Astrocyte (in vitro differentiated cells and primary cell): ENCODE measurements around the gene PEX14. TPM values are rescaled to one million over a fixed set of nuclear protein-coding genes. Genes with fewer than 3 reads are reported as not detected.

ENCODE experiments used
- DNase-seq: peaks from one replicate; pipeline ENCODE4 v3.0.0-alpha.2; 2010; ENCODE audit warnings: low read depth
- FAIRE-seq: peaks from 2 replicates; lab custom pipeline; 2011; peaks lifted over from hg19 to GRCh38; lab: Jason Lieb, UNC
- H2AFZ ChIP-seq: 2 replicates; pipeline ENCODE4 v1.6.0; 2012; ENCODE audit warnings: low read depth, low read length, inconsistent platforms
- H3K27ac ChIP-seq: 2 replicates; pipeline ENCODE4 v1.5.1; 2011; ENCODE audit warnings: low read depth, low read length, inconsistent platforms
- H3K27me3 ChIP-seq: 2 replicates; pipeline ENCODE4 v1.6.0; 2011; ENCODE audit warnings: low read length, inconsistent platforms; ENCODE audit not compliant: insufficient read depth
- H3K36me3 ChIP-seq: 2 replicates; pipeline ENCODE4 v1.5.1; 2011; ENCODE audit warnings: low read length, inconsistent platforms; ENCODE audit not compliant: insufficient read depth
- H3K4me1 ChIP-seq: 2 replicates; pipeline ENCODE4 v1.5.1; 2011; ENCODE audit warnings: low read length, inconsistent platforms; ENCODE audit not compliant: insufficient read depth
- H3K4me2 ChIP-seq: 2 replicates; pipeline ENCODE4 v1.6.0; 2012; ENCODE audit warnings: low read length, inconsistent platforms
- H3K4me3 ChIP-seq: 2 replicates; pipeline ENCODE4 v1.5.1; 2011; ENCODE audit warnings: low read depth, mild to moderate bottlenecking, low read length, inconsistent platforms; ENCODE audit not compliant: insufficient read depth
- H3K79me2 ChIP-seq: 2 replicates; pipeline ENCODE4 v1.6.0; 2012; ENCODE audit warnings: mild to moderate bottlenecking, low read length, inconsistent platforms; ENCODE audit not compliant: insufficient read depth
- H3K9ac ChIP-seq: 2 replicates; pipeline ENCODE4 v1.6.0; 2012; ENCODE audit warnings: mild to moderate bottlenecking, low read length, inconsistent platforms
- H3K9me3 ChIP-seq: 2 replicates; pipeline ENCODE4 v1.5.1; 2012; ENCODE audit warnings: low read depth, mild to moderate bottlenecking, low read length, inconsistent platforms; ENCODE audit not compliant: insufficient read depth
- H4K20me1 ChIP-seq: 2 replicates; pipeline ENCODE4 v1.6.0; 2012; ENCODE audit warnings: low read length, inconsistent platforms; ENCODE audit not compliant: insufficient read depth
- H3K27ac Mint-ChIP-seq: one replicate; pipeline ENCODE4 v1.8.0; 2021; ENCODE audit warnings: mild to moderate bottlenecking, mixed read lengths; ENCODE audit not compliant: unreplicated experiment
- H3K27me3 Mint-ChIP-seq: one replicate; pipeline ENCODE4 v1.8.0; 2021; ENCODE audit warnings: low read depth, mixed read lengths; ENCODE audit not compliant: unreplicated experiment
- H3K36me3 Mint-ChIP-seq: one replicate; pipeline ENCODE4 v1.8.0; 2021; ENCODE audit warnings: low read depth, mixed read lengths; ENCODE audit not compliant: unreplicated experiment
- H3K4me1 Mint-ChIP-seq: one replicate; pipeline ENCODE4 v1.8.0; 2021; ENCODE audit warnings: low read depth, mixed read lengths; ENCODE audit not compliant: unreplicated experiment
- H3K4me3 Mint-ChIP-seq: one replicate; pipeline ENCODE4 v1.8.0; 2021; ENCODE audit warnings: mild to moderate bottlenecking, moderate library complexity, mixed read lengths; ENCODE audit not compliant: unreplicated experiment
- H3K9me3 Mint-ChIP-seq: one replicate; pipeline ENCODE4 v1.8.0; 2021; ENCODE audit warnings: mild to moderate bottlenecking, mixed read lengths; ENCODE audit not compliant: unreplicated experiment
- CTCF ChIP-seq: IDR thresholded peaks from 2 replicates; pipeline ENCODE4 v1.5.1; 2011; ENCODE audit warnings: low read depth, mild to moderate bottlenecking, inconsistent platforms, low read length, moderate library complexity; ENCODE audit not compliant: insufficient read depth
- EZH2 ChIP-seq: IDR thresholded peaks from 2 replicates; pipeline ENCODE4 v1.6.1; 2012; ENCODE audit warnings: mild to moderate bottlenecking, low read length, inconsistent platforms; ENCODE audit not compliant: insufficient read depth
- total RNA-seq: library from RNA; stranded (reverse); gene quantifications from 2 replicates; pipeline ENCODE4 v1.2.1, GENCODE V29; 2021

The PEX14 gene
- total RNA-seq, 1 donor from 2014 or later, result 23.3 TPM

GRCh38 chr1:10622910-10623685 lies 148.3 kb downstream of the PEX14 start:
- DNase-seq (no peak), FAIRE-seq (no peak)
- Histone ChIP-seq H3K36me3 (no peaks in the 10 kb centered on the region), H2AFZ (no peak overlapping the region), H3K4me3 (no peak overlapping the region), H3K9ac (no peak overlapping the region), H4K20me1 (peaks cover 4% of the 10 kb centered on the region), H3K27ac (no peak overlapping the region), H3K4me1 (no peaks in the 10 kb centered on the region), H3K9me3 (no peaks in the 10 kb centered on the region), H3K27me3 (no peaks in the 10 kb centered on the region), H3K79me2 (no peaks in the 10 kb centered on the region), H3K4me2 (no peak overlapping the region)
- Mint-ChIP-seq H3K27me3 (no peaks in the 10 kb centered on the region), H3K27ac (no peak overlapping the region), H3K4me1 (no peaks in the 10 kb centered on the region), H3K36me3 (peaks cover 11% of the 10 kb centered on the region), H3K9me3 (no peaks in the 10 kb centered on the region), H3K4me3 (no peak overlapping the region)
- TF ChIP-seq EZH2 (no peak), CTCF (no peak)

GRCh38 chr1:10623686-10624145 lies 149.0 kb downstream of the PEX14 start:
- TF ChIP-seq CTCF (no peak), EZH2 (no peak)

More at GRCh38 chr1:10623686-10624145, 149.0 kb downstream of the PEX14 start:
- Histone ChIP-seq H3K36me3 (no peaks in the 10 kb centered on the region), H3K4me3 (no peak overlapping the region), H3K79me2 (no peaks in the 10 kb centered on the region), H3K4me2 (no peak overlapping the region), H3K4me1 (no peaks in the 10 kb centered on the region), H3K27me3 (no peaks in the 10 kb centered on the region), H2AFZ (no peak overlapping the region), H3K9me3 (no peaks in the 10 kb centered on the region), H3K27ac (no peak overlapping the region), H3K9ac (no peak overlapping the region), H4K20me1 (no peaks in the 10 kb centered on the region)
- H3K4me1 Mint-ChIP-seq, result no peaks in the 10 kb centered on the region
- no peak overlapping the region for H3K27ac Mint-ChIP-seq
- no peak overlapping the region for H3K4me3 Mint-ChIP-seq
- DNase-seq, result no peak
- peaks cover 13% of the 10 kb centered on the region for H3K36me3 Mint-ChIP-seq
- FAIRE-seq, result no peak
- no peaks in the 10 kb centered on the region for H3K9me3 Mint-ChIP-seq
- no peaks in the 10 kb centered on the region for H3K27me3 Mint-ChIP-seq
